Measurements from ENCODE around the gene ZNF487. TPM values are rescaled to one million over a fixed set of nuclear protein-coding genes. Genes with fewer than 3 reads are reported as not detected.
A peak's percentile ranks its signal among the peaks of the same experiment; 100 is the strongest.

The ZNF487 gene
- total and polyA plus RNA-seq, 2 of the 13 experiments (the other 11 are each of a cell fraction or from before 2014, with no cell fraction given): 7.4 to 8.8 TPM

DNA sequence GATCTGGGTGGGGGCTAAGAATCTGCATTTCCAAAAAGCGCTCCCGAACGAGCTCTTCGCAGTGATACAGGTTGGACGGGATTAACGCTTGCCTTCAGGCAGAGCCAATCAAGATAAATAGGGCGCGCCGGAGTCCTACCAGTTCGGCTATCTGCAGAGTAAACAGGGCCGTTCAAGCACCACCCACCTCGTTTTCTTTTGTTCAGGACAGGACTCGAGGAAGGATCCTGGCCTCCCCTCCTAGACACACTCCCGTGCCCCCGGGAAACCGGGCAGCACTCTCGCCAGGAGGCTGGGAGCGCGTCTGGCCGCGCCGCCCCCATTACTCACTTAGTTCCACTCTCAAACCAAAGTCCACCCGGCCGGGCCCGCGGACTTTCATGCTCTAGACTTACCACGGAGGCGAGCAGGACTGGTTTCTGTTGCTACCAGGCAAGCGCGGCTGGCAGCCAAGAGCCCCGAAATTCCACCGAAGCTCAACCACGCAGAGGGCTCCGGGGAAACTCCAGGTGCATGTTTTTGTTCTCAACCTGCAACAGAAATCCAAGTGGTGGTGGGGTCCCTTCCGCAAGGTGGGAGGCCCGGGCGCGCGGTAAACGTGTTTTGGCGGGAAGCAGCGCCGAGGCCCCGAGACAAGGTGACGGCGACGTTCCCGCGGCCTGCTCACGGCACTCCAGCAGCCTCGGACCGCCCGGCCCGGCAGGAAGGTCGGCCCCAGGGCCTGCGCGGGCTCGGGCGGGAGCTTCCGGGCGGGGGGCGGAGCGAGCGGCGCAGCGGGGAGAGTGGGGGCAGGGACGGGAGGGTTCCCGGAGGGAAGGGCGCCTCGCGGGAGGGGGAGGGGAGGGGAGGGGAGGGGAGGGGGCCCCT, 40.6 kb upstream of the ZNF487 start (continued):
- no peak; the same call in 1 of the 2 replicates for TF ChIP-seq FOXK1 (CRISPR knock-in tag; IDR thresholded peaks at IDR 0.05; ENCODE audit: borderline replicate concordance, low read depth)
- TF ChIP-seq, protein P1, sequence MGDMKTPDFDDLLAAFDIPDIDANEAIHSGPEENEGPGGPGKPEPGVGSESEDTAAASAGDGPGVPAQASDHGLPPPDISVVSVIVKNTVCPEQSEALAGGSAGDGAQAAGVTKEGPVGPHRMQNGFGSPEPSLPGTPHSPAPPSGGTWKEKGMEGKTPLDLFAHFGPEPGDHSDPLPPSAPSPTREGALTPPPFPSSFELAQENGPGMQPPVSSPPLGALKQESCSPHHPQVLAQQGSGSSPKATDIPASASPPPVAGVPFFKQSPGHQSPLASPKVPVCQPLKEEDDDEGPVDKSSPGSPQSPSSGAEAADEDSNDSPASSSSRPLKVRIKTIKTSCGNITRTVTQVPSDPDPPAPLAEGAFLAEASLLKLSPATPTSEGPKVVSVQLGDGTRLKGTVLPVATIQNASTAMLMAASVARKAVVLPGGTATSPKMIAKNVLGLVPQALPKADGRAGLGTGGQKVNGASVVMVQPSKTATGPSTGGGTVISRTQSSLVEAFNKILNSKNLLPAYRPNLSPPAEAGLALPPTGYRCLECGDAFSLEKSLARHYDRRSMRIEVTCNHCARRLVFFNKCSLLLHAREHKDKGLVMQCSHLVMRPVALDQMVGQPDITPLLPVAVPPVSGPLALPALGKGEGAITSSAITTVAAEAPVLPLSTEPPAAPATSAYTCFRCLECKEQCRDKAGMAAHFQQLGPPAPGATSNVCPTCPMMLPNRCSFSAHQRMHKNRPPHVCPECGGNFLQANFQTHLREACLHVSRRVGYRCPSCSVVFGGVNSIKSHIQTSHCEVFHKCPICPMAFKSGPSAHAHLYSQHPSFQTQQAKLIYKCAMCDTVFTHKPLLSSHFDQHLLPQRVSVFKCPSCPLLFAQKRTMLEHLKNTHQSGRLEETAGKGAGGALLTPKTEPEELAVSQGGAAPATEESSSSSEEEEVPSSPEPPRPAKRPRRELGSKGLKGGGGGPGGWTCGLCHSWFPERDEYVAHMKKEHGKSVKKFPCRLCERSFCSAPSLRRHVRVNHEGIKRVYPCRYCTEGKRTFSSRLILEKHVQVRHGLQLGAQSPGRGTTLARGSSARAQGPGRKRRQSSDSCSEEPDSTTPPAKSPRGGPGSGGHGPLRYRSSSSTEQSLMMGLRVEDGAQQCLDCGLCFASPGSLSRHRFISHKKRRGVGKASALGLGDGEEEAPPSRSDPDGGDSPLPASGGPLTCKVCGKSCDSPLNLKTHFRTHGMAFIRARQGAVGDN (CRISPR knock-in tag; IDR thresholded peaks at IDR 0.05): peak; percentile 88
- peak; percentile 62; the same call in 1 of the 2 replicates for TF ChIP-seq THAP9 (CRISPR knock-in tag; IDR thresholded peaks at IDR 0.05; ENCODE audit: borderline replicate concordance)
- no peak for TF ChIP-seq SUZ12 (IDR thresholded peaks at IDR 0.05; ENCODE audit: low read depth, low read length)
- peak; percentile 17 for TF ChIP-seq ZNF883 (CRISPR knock-in tag; IDR thresholded peaks at IDR 0.05; ENCODE audit: not compliant biosample characterization)
- TF ChIP-seq SIN3A (IDR thresholded peaks at IDR 0.05; ENCODE audit: borderline replicate concordance, low read depth, low read length): no peak; the same call in 1 of the 2 replicates
- TF ChIP-seq NR2F2 (IDR thresholded peaks at IDR 0.05; ENCODE audit: borderline replicate concordance, low read depth): peak; percentile 35; the same call in 1 of the 2 replicates
- no peak for TF ChIP-seq ZC3H13 (CRISPR knock-in tag; IDR thresholded peaks at IDR 0.05)
- no peak for TF ChIP-seq KLF16 (CRISPR knock-in tag; IDR thresholded peaks at IDR 0.05)
- TF ChIP-seq, protein P2, sequence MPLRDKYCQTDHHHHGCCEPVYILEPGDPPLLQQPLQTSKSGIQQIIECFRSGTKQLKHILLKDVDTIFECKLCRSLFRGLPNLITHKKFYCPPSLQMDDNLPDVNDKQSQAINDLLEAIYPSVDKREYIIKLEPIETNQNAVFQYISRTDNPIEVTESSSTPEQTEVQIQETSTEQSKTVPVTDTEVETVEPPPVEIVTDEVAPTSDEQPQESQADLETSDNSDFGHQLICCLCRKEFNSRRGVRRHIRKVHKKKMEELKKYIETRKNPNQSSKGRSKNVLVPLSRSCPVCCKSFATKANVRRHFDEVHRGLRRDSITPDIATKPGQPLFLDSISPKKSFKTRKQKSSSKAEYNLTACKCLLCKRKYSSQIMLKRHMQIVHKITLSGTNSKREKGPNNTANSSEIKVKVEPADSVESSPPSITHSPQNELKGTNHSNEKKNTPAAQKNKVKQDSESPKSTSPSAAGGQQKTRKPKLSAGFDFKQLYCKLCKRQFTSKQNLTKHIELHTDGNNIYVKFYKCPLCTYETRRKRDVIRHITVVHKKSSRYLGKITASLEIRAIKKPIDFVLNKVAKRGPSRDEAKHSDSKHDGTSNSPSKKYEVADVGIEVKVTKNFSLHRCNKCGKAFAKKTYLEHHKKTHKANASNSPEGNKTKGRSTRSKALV (CRISPR knock-in tag; IDR thresholded peaks at IDR 0.05): 0 out of 2 replicates have a peak, but pooled peaks have one; percentile 40
- no peak for TF ChIP-seq ZMYM4 (CRISPR knock-in tag; IDR thresholded peaks at IDR 0.05)
- no peak for TF ChIP-seq ATRX (CRISPR knock-in tag; IDR thresholded peaks at IDR 0.05; ENCODE audit: borderline replicate concordance)
- no peak; the same call in 1 of the 2 replicates for TF ChIP-seq JDP2 (CRISPR knock-in tag; IDR thresholded peaks at IDR 0.05; ENCODE audit: borderline replicate concordance)

Data from HepG2 (cell line).